K562 (cell line): ENCODE results near the gene IQCC. TPM values are rescaled to one million over a fixed set of nuclear protein-coding genes. Genes with fewer than 3 reads are reported as not detected.
A peak's percentile ranks its signal among the peaks of the same experiment; 100 is the strongest.

Experiments used
- AFF1 ChIP-seq, 2 experiments: fragments of 450-650 bp; IDR thresholded peaks; 2 replicates each; pipeline ENCODE4 v1.6.1; 2018; ENCODE audit warnings: mild to moderate bottlenecking in 2 of 2, low read depth in 1 of 2; ENCODE audit not compliant: partially characterized antibody in 2 of 2
- CBX5 ChIP-seq: IDR thresholded peaks from 2 replicates; pipeline ENCODE4 v1.6.1; 2014; ENCODE audit warnings: low read depth, borderline replicate concordance
- IRF1 ChIP-seq: sonication (generic); formaldehyde crosslinking; IDR thresholded peaks from 2 replicates; pipeline ENCODE4 v1.8.0; 2022; ENCODE audit warnings: missing genetic modification reagents, mild to moderate bottlenecking, borderline replicate concordance
- RB1 ChIP-seq: fragments of 450-650 bp; IDR thresholded peaks from 2 replicates; pipeline ENCODE4 v1.6.1; 2017; ENCODE audit warnings: low read depth, mild to moderate bottlenecking
- RREB1 ChIP-seq: fragments of 250-450 bp; sonication (Bioruptor Pico); IDR thresholded peaks from 2 replicates; pipeline ENCODE4 v1.4.0; 2020
- SAP30 ChIP-seq: fragments of 200-600 bp; sonication (generic); IDR thresholded peaks from 2 replicates; pipeline ENCODE4 v1.6.1; 2012; ENCODE audit warnings: borderline replicate concordance, low read depth, mild to moderate bottlenecking, moderate library complexity, low read length, control low read depth, inconsistent platforms; ENCODE audit not compliant: insufficient read depth, poor library complexity, severe bottlenecking
- SMAD1 ChIP-seq: fragments of 150-350 bp; IDR thresholded peaks from 2 replicates; pipeline ENCODE4 v1.6.1; 2014; ENCODE audit warnings: low read length, low read depth; ENCODE audit not compliant: partially characterized antibody
- SUPT5H ChIP-seq: fragments of 450-650 bp; IDR thresholded peaks from 2 replicates; pipeline ENCODE4 v1.6.1; 2016
- ZNF584 ChIP-seq: fragments of 200-800 bp; sonication (Bioruptor generic); IDR thresholded peaks from 2 replicates; pipeline ENCODE4 v1.6.1; 2016; ENCODE audit warnings: low read depth, mild to moderate bottlenecking, missing genetic modification characterization, missing compliant biosample characterization
- polyA plus RNA-seq, 8 experiments: library from polyadenylated mRNA; depleted of rRNA in 4 of 8; stranded (reverse) in 5 of 8; unstranded in 3 of 8; fragments of >200 nt; fragmentation: Nextera tagmentation in 2 of 8; fragmentation: Illumina TruSeq in 1 of 8; extraction: Ambion mirVana in 2 of 8; extraction: Trizol in 1 of 8; gene quantifications; 2 replicates each; pipeline versions ENCODE4 v1.2.1 to v1.2.3, GENCODE V29; 2011 to 2014; ENCODE audit warnings: inconsistent platforms in 1 of 8, missing spikeins in 1 of 8
- total RNA-seq, 7 experiments: library from RNA; depleted of rRNA in 6 of 7; stranded (reverse); fragments of >200 nt in 6 of 7; fragmentation: Illumina TruSeq in 2 of 7; extraction: Trizol in 2 of 7; gene quantifications; 2 replicates each; pipeline versions ENCODE4 v1.2.1 to v1.2.3, GENCODE V29; 2011 to 2021; ENCODE audit warnings: low replicate concordance in 1 of 7

Gene IQCC
- total and polyA plus RNA-seq, 9 of the 15 experiments (the other 6 are each of a cell fraction or from before 2014, with no cell fraction given), result 8.1 to 16.5 (median 10.7) TPM

- no peak for TF ChIP-seq IRF1 (CRISPR knock-in tag)
- no peak for TF ChIP-seq SMAD1
- TF ChIP-seq RB1, result 0 out of 2 replicates have a peak, but pooled peaks have one; percentile 2
- peak in 1 of 2 experiments; percentile 36 for TF ChIP-seq AFF1 (IDR thresholded peaks at IDR 0.05; ENCODE audit: low read depth in 1 of 2, partially characterized antibody in 2 of 2)
- no peak for TF ChIP-seq CBX5
- TF ChIP-seq RREB1, result 0 out of 2 replicates have a peak, but pooled peaks have one; percentile 54
- TF ChIP-seq SUPT5H, result peak; percentile 58
- TF ChIP-seq SAP30, result peak; percentile 38
- TF ChIP-seq ZNF584 (CRISPR knock-in tag), result no peak
Observed at GRCh38 chr1:32201011-32201855, 4.2 kb upstream of the IQCC start (continued).
